Hepatocyte (in vitro differentiated cells): ENCODE data around the gene KIAA0319L. TPM values are rescaled to one million over a fixed set of nuclear protein-coding genes. Genes with fewer than 3 reads are reported as not detected.

ENCODE experiments used
- DNase-seq: peaks from one replicate; pipeline ENCODE4 v3.0.0-alpha.2; 2016; ENCODE audit warnings: low spot score
- H2AFZ ChIP-seq: fragments of 200-600 bp; sonication (generic); 2 replicates; pipeline ENCODE4 v1.6.0; 2016; ENCODE audit warnings: antibody characterized with exemption, mild to moderate bottlenecking
- H3K27ac ChIP-seq: fragments of 200-600 bp; sonication (generic); 2 replicates; pipeline ENCODE4 v1.5.1; 2016; ENCODE audit warnings: mild to moderate bottlenecking
- H3K27me3 ChIP-seq: fragments of 200-600 bp; sonication (generic); 2 replicates; pipeline ENCODE4 v1.6.1; 2016
- H3K36me3 ChIP-seq: fragments of 200-600 bp; sonication (generic); replicated peaks from 2 replicates; pipeline ENCODE4 v1.5.1; 2016; ENCODE audit warnings: low read depth; ENCODE audit not compliant: insufficient read depth
- H3K4me1 ChIP-seq: fragments of 200-600 bp; sonication (generic); 2 replicates; pipeline ENCODE4 v1.5.1; 2016; ENCODE audit warnings: mild to moderate bottlenecking, moderate library complexity; ENCODE audit not compliant: insufficient read depth
- H3K4me2 ChIP-seq: fragments of 200-600 bp; sonication (generic); 2 replicates; pipeline ENCODE4 v1.6.0; 2016
- H3K4me3 ChIP-seq: fragments of 200-600 bp; sonication (generic); 2 replicates; pipeline ENCODE4 v1.5.1; 2016; ENCODE audit warnings: mild to moderate bottlenecking
- H3K79me2 ChIP-seq: fragments of 200-600 bp; sonication (generic); 2 replicates; pipeline ENCODE4 v1.6.0; 2017; ENCODE audit warnings: mild to moderate bottlenecking
- H3K9me2 ChIP-seq: fragments of 200-600 bp; sonication (generic); replicated peaks from 2 replicates; pipeline ENCODE4 v1.6.0; 2017; ENCODE audit warnings: mild to moderate bottlenecking; ENCODE audit not compliant: insufficient read depth
- H3K9me3 ChIP-seq: fragments of 200-600 bp; sonication (generic); 2 replicates; pipeline ENCODE4 v1.5.1; 2016; ENCODE audit warnings: low read depth, mild to moderate bottlenecking
- H4K20me1 ChIP-seq: fragments of 200-600 bp; sonication (generic); 2 replicates; pipeline ENCODE4 v1.6.0; 2016; ENCODE audit warnings: mild to moderate bottlenecking; ENCODE audit not compliant: insufficient read depth, poor library complexity, severe bottlenecking
- EZH2 ChIP-seq: fragments of 200-600 bp; sonication (generic); IDR thresholded peaks from 2 replicates; pipeline ENCODE4 v1.6.1; 2016; ENCODE audit warnings: antibody characterized with exemption, mild to moderate bottlenecking, borderline replicate concordance
- EZH2phosphoT487 ChIP-seq: fragments of 200-600 bp; sonication (generic); IDR thresholded peaks from one replicate; pipeline ENCODE4 v1.6.1; 2018; ENCODE audit warnings: antibody characterized with exemption, mild to moderate bottlenecking, low read depth, moderate library complexity; ENCODE audit not compliant: unreplicated experiment, severe bottlenecking
- WGBS: methylation state at CpG from one replicate; pipeline ENCODE4 v1.1.6; 2016; ENCODE audit warnings: low lambda C conversion rate; ENCODE audit errors: missing lambda C conversion rate; 5-methylcytosine and 5-hydroxymethylcytosine counted together
- polyA plus RNA-seq: library from polyadenylated mRNA; unstranded; fragments of >200 nt; fragmentation: Nextera tagmentation; extraction: Ambion mirVana; gene quantifications from 2 replicates; pipeline ENCODE4 v1.2.1, GENCODE V29; 2016
- total RNA-seq: library from RNA; depleted of rRNA; stranded (reverse); fragments of >200 nt; gene quantifications from 2 replicates; pipeline ENCODE4 v1.2.3, GENCODE V29; 2014
- TF ChIP-seq, protein P1 (sequence below): fragments of 200-600 bp; sonication (generic); IDR thresholded peaks from 2 replicates; pipeline ENCODE4 v1.5.1; 2016; ENCODE audit warnings: antibody characterized with exemption, mild to moderate bottlenecking; ENCODE audit not compliant: poor library complexity

Gene KIAA0319L
- total and polyA plus RNA-seq, 2 experiments from 2014 or later: 56.3 to 77.7 TPM

DNA sequence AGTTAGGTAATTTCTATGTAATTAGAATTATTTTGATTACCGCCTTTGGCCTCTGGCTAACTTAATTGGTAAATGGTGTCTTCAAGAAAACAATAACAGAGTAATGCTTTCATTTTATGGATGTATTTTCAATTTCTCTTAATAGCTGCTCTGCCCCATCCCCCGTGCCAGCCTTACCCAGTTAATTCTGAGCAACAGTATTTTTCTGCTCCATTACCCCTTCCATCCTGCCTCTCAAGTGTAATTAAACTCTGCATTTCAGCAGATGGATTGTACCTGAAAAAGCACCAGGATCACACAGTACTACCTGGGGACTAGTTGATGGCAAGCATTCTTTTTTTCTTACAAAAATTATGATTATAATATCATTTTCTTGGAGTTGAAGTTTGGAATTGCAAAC is 104.2 kb downstream of the KIAA0319L start:
- Histone ChIP-seq H3K27ac (peak overlapping the region; percentile 73), H3K4me1 (peaks cover 39% of the 10 kb centered on the region), H3K36me3 (no peaks in the 10 kb centered on the region)

DNA sequence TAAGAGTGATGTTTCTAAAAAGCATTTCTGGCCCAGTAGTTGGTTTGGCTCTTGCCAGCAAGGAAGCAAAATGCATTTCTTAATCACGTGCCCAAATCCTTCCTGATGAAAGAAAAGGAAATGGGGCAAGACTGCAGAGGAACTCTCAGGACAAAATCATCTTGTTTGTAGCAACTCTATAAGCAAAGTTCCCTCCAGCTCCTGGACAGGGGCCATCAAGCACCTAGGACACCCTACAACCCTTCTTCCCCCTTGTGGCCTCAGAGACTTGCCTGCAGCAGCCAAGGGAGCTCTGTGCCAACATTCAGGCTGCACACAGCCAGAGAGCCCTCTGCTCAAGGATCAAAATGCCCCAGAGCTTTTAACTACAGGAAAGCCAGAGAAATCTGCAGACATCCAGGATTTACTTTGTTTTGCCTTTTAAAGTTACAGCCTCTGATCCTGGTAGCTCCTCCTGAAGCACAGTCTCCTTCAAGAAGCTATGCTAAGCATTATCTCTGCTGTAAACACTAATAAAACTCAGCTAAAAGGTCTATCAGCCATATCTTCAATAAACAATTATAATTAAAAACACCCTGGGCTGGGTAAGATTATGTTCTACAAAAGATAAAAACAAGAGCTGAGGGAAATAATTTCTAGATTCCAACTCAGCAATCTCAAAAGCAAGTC is 105.0 kb downstream of the KIAA0319L start:
- peak; percentile 65 for DNase-seq
- peak overlapping the region; percentile 73 for H3K27ac ChIP-seq
- no peaks in the 10 kb centered on the region for H3K79me2 ChIP-seq
- H3K9me3 ChIP-seq: no peaks in the 10 kb centered on the region
- H3K27me3 ChIP-seq: no peaks in the 10 kb centered on the region
- no peaks in the 10 kb centered on the region for H3K36me3 ChIP-seq
- no peaks in the 10 kb centered on the region for H3K9me2 ChIP-seq
- 61% methylated on average over 1 of the region's 1 CpG for WGBS
- no peak overlapping the region for H2AFZ ChIP-seq
- TF ChIP-seq, protein P1, sequence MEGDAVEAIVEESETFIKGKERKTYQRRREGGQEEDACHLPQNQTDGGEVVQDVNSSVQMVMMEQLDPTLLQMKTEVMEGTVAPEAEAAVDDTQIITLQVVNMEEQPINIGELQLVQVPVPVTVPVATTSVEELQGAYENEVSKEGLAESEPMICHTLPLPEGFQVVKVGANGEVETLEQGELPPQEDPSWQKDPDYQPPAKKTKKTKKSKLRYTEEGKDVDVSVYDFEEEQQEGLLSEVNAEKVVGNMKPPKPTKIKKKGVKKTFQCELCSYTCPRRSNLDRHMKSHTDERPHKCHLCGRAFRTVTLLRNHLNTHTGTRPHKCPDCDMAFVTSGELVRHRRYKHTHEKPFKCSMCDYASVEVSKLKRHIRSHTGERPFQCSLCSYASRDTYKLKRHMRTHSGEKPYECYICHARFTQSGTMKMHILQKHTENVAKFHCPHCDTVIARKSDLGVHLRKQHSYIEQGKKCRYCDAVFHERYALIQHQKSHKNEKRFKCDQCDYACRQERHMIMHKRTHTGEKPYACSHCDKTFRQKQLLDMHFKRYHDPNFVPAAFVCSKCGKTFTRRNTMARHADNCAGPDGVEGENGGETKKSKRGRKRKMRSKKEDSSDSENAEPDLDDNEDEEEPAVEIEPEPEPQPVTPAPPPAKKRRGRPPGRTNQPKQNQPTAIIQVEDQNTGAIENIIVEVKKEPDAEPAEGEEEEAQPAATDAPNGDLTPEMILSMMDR: no peak
- TF ChIP-seq EZH2phosphoT487 (no peak), EZH2 (no peak)
- H3K4me2 ChIP-seq: peak overlapping the region; percentile 30
- H3K4me1 ChIP-seq: peaks cover 39% of the 10 kb centered on the region
- no peak overlapping the region for H3K4me3 ChIP-seq
- H4K20me1 ChIP-seq: no peaks in the 10 kb centered on the region

More for the DNA sequence above, 104.2 kb downstream of the KIAA0319L start:
- Histone ChIP-seq H4K20me1 (no peaks in the 10 kb centered on the region), H2AFZ (no peak overlapping the region), H3K4me3 (no peak overlapping the region), H3K9me3 (no peaks in the 10 kb centered on the region), H3K9me2 (no peaks in the 10 kb centered on the region), H3K4me2 (peak overlapping the region; percentile 25), H3K79me2 (no peaks in the 10 kb centered on the region), H3K27me3 (no peaks in the 10 kb centered on the region)
- WGBS: 59% methylated on average over 2 of the region's 2 CpGs
- TF ChIP-seq EZH2phosphoT487: no peak
- TF ChIP-seq, protein P1: no peak
- TF ChIP-seq EZH2: no peak
- no peak for DNase-seq

DNA sequence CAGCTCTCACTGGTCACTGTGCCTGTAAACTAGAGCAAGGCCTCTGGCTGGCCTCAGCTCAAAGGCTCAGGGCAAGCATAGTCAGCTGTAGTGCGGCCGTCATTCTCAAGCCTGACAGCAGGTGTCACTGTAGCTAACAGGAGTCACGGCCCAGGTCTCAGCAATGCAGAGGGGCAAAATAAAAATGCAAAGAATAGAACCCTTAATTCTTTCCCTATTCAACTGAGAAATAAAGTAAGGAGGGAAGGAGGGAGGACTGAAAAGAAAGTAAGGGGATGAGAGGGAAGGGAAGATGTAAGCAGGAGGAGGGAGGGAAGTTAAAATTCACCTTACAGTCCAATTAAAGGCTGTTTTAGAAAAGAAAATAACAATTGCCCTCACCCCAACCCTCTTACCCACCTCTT is 106.1 kb downstream of the KIAA0319L start:
- Histone ChIP-seq H3K4me3 (no peak overlapping the region), H3K4me1 (peaks cover 39% of the 10 kb centered on the region), H3K79me2 (no peaks in the 10 kb centered on the region), H3K36me3 (no peaks in the 10 kb centered on the region), H3K27me3 (no peaks in the 10 kb centered on the region), H3K27ac (peak overlapping the region; percentile 73), H3K9me3 (no peaks in the 10 kb centered on the region), H3K9me2 (no peaks in the 10 kb centered on the region), H2AFZ (no peak overlapping the region), H3K4me2 (peak overlapping the region; percentile 30), H4K20me1 (no peaks in the 10 kb centered on the region)
- DNase-seq: peak; percentile 86
- WGBS: 9% methylated on average over 3 of the region's 3 CpGs
- TF ChIP-seq, protein P1: peak; percentile 88
- no peak for TF ChIP-seq EZH2
